ENCODE data around the gene ITPRID2.

The ITPRID2 gene

DNA sequence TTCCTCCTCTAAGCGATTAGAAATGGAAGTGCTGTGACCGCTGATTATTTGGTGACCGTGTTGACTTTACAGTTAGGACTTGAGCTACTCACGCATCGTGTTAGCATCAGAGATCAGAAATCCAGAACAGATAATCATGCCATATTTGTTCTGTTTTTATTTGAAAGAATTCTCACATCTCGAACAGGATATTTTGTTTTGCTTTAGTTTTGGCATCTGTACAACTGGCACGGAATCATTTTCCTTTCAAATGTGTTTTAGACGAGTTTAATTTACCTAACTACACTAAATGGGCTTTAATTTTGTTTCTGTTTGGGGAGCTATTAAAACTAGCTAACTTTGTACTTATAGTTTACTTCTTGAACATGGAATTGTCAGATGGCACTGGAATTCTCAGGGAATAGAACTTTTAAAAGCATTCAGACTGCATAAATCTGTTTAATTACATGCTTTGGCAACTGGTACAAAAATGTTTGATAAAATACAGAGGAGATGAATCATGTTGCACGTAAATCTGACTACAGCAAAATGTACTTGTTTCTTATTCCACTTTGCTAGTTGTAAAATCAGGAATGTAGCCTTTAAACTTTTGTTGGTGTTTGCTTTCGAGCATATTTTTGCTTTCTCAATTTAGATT is 1.4 kb downstream of the ITPRID2 start:
- H3K4me2 ChIP-seq (ENCODE audit: low read length), result peak overlapping the region; percentile 51
- H2BK12ac ChIP-seq (ENCODE audit: low read length), result no peak overlapping the region
- H3K4me1 ChIP-seq (ENCODE audit: control insufficient read depth in 1 of 2, insufficient read depth in 2 of 2, low read length in 2 of 2), result no peaks in the 10 kb centered on the region
- H3K9ac ChIP-seq (ENCODE audit: low read length), result peak overlapping the region; percentile 85
- H3K14ac ChIP-seq (ENCODE audit: low read length), result peak overlapping the region; percentile 74
- DNase-seq, result peak; percentile 36 to 44
- peak overlapping the region; percentile 43 for H3K4ac ChIP-seq (ENCODE audit: low read depth, low read length)
- peak overlapping the region; percentile 67 for H2BK120ac ChIP-seq (ENCODE audit: insufficient read depth, low read length, poor library complexity)
- H3K79me1 ChIP-seq (ENCODE audit: low read length), result peaks cover 12% of the 10 kb centered on the region
- no peak overlapping the region for H2AK5ac ChIP-seq (ENCODE audit: low read length)
- peak overlapping the region; percentile 98 for H4K8ac ChIP-seq (ENCODE audit: low read depth, low read length)
- H2BK5ac ChIP-seq (ENCODE audit: low read depth, low read length, poor library complexity), result peak overlapping the region; percentile 92
- H2AFZ ChIP-seq (ENCODE audit: insufficient read depth, low read length, poor library complexity), result no peak overlapping the region
- H4K91ac ChIP-seq (ENCODE audit: low read depth, low read length), result peak overlapping the region; percentile 88
- H3K9me3 ChIP-seq (ENCODE audit: insufficient read depth, low read depth, low read length), result no peaks in the 10 kb centered on the region
- no peak overlapping the region for H4K12ac ChIP-seq (ENCODE audit: low read depth, low read length)
- H3K36me3 ChIP-seq (ENCODE audit: control insufficient read depth in 1 of 2, insufficient read depth in 2 of 2, low read length in 2 of 2), result no peaks in the 10 kb centered on the region
- H3K18ac ChIP-seq (ENCODE audit: low read length), result peak overlapping the region; percentile 99
- no peak overlapping the region for H3K23ac ChIP-seq (ENCODE audit: low read length)
- WGBS (ENCODE audit: extremely low coverage, insufficient coverage, insufficient read length), result no CpG with 5 or more reads among the region's 10 CpGs
- H3K4me3 ChIP-seq (ENCODE audit: low read depth, low read length), result peak overlapping the region; percentile 87
- no peaks in the 10 kb centered on the region for H3K27me3 ChIP-seq (ENCODE audit: insufficient read depth, low read length)
- H3K79me2 ChIP-seq (ENCODE audit: control insufficient read depth, insufficient read depth, low read length, poor library complexity), result peaks cover 10% of the 10 kb centered on the region
- H3K27ac ChIP-seq (ENCODE audit: low read depth, low read length), result peak overlapping the region; percentile 98

- Histone ChIP-seq H4K12ac (ENCODE audit: low read depth, low read length) (no peak overlapping the region), H3K4me2 (ENCODE audit: low read length) (peak overlapping the region; percentile 80), H3K9ac (ENCODE audit: low read length) (peak overlapping the region; percentile 71), H3K18ac (ENCODE audit: low read length) (no peak overlapping the region), H3K79me1 (ENCODE audit: low read length) (peaks cover 12% of the 10 kb centered on the region), H3K23ac (ENCODE audit: low read length) (no peak overlapping the region), H4K91ac (ENCODE audit: low read depth, low read length) (no peak overlapping the region), H4K8ac (ENCODE audit: low read depth, low read length) (no peak overlapping the region), H2BK12ac (ENCODE audit: low read length) (no peak overlapping the region), H3K4me3 (ENCODE audit: low read depth, low read length) (no peak overlapping the region), H3K36me3 (ENCODE audit: control insufficient read depth in 1 of 2, insufficient read depth in 2 of 2, low read length in 2 of 2) (peaks cover under 1% of the 10 kb centered on the region in 2 experiments), H3K79me2 (ENCODE audit: control insufficient read depth, insufficient read depth, low read length, poor library complexity) (peaks cover 10% of the 10 kb centered on the region), H3K27me3 (ENCODE audit: insufficient read depth, low read length) (no peaks in the 10 kb centered on the region), H3K14ac (ENCODE audit: low read length) (no peak overlapping the region), H3K4me1 (ENCODE audit: control insufficient read depth in 1 of 2, insufficient read depth in 2 of 2, low read length in 2 of 2) (no peaks in the 10 kb centered on the region), H2BK120ac (ENCODE audit: insufficient read depth, low read length, poor library complexity) (no peak overlapping the region), H3K4ac (ENCODE audit: low read depth, low read length) (no peak overlapping the region), H3K9me3 (ENCODE audit: insufficient read depth, low read depth, low read length) (no peaks in the 10 kb centered on the region), H2AK5ac (ENCODE audit: low read length) (no peak overlapping the region), H2AFZ (ENCODE audit: insufficient read depth, low read length, poor library complexity) (no peak overlapping the region), H2BK5ac (ENCODE audit: low read depth, low read length, poor library complexity) (no peak overlapping the region), H3K27ac (ENCODE audit: low read depth, low read length) (no peak overlapping the region)
- no CpG with 5 or more reads among the region's 3 CpGs for WGBS (ENCODE audit: extremely low coverage, insufficient coverage, insufficient read length)
- no peak for DNase-seq
These were observed 2.9 kb downstream of the ITPRID2 start for GRCh38 chr2:181894381-181894780.

DNA sequence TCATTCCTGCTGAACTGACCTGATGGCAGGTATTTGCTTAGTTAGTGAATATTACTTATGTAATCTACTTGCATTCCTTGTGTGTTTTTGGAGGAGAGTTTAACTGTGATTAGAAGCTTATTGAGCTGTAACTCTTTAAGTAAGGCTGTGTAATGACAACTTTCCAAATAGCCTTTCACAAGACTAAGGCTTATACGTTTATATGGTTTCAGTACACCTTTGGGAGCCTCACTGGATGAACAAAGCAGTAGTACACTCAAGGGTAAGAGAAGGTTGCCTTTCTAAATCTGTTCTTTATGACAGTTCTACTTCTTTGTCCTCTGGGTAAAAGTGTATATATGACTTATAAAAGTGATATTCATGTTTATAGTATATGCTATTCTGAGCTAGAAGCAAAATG is 4.3 kb downstream of the ITPRID2 start:
- peaks cover 3 to 7% of the 10 kb centered on the region in 2 experiments for H3K36me3 ChIP-seq (ENCODE audit: control insufficient read depth in 1 of 2, insufficient read depth in 2 of 2, low read length in 2 of 2)
- H3K79me1 ChIP-seq (ENCODE audit: low read length), result peaks cover 12% of the 10 kb centered on the region
- H3K27ac ChIP-seq (ENCODE audit: low read depth, low read length), result no peak overlapping the region
- no peak overlapping the region for H3K14ac ChIP-seq (ENCODE audit: low read length)
- no peak overlapping the region for H4K12ac ChIP-seq (ENCODE audit: low read depth, low read length)
- H3K4ac ChIP-seq (ENCODE audit: low read depth, low read length), result no peak overlapping the region
- H3K9ac ChIP-seq (ENCODE audit: low read length), result no peak overlapping the region
- no peak overlapping the region for H3K4me3 ChIP-seq (ENCODE audit: low read depth, low read length)
- H2BK5ac ChIP-seq (ENCODE audit: low read depth, low read length, poor library complexity), result no peak overlapping the region
- DNase-seq, result no peak
- no peak overlapping the region for H2BK12ac ChIP-seq (ENCODE audit: low read length)
- H3K18ac ChIP-seq (ENCODE audit: low read length), result no peak overlapping the region
- H3K4me2 ChIP-seq (ENCODE audit: low read length), result peak overlapping the region; percentile 7
- H2AK5ac ChIP-seq (ENCODE audit: low read length), result no peak overlapping the region
- H3K79me2 ChIP-seq (ENCODE audit: control insufficient read depth, insufficient read depth, low read length, poor library complexity), result peaks cover 10% of the 10 kb centered on the region
- no peaks in the 10 kb centered on the region for H3K27me3 ChIP-seq (ENCODE audit: insufficient read depth, low read length)
- H2BK120ac ChIP-seq (ENCODE audit: insufficient read depth, low read length, poor library complexity), result no peak overlapping the region
- H3K23ac ChIP-seq (ENCODE audit: low read length), result no peak overlapping the region
- no peak overlapping the region for H2AFZ ChIP-seq (ENCODE audit: insufficient read depth, low read length, poor library complexity)
- no peaks in the 10 kb centered on the region for H3K4me1 ChIP-seq (ENCODE audit: control insufficient read depth in 1 of 2, insufficient read depth in 2 of 2, low read length in 2 of 2)
- no peak overlapping the region for H4K91ac ChIP-seq (ENCODE audit: low read depth, low read length)
- no peaks in the 10 kb centered on the region for H3K9me3 ChIP-seq (ENCODE audit: insufficient read depth, low read depth, low read length)
- H4K8ac ChIP-seq (ENCODE audit: low read depth, low read length), result no peak overlapping the region
- no CpG with 5 or more reads among the region's 1 CpG for WGBS (ENCODE audit: extremely low coverage, insufficient coverage, insufficient read length)

- Histone ChIP-seq H2AFZ (ENCODE audit: insufficient read depth, low read length, poor library complexity) (no peak overlapping the region), H3K4me3 (ENCODE audit: low read depth, low read length) (no peak overlapping the region), H3K18ac (ENCODE audit: low read length) (no peak overlapping the region), H3K36me3 (ENCODE audit: control insufficient read depth in 1 of 2, insufficient read depth in 2 of 2, low read length in 2 of 2) (peaks cover 3 to 7% of the 10 kb centered on the region in 2 experiments), H2BK120ac (ENCODE audit: insufficient read depth, low read length, poor library complexity) (no peak overlapping the region), H3K79me2 (ENCODE audit: control insufficient read depth, insufficient read depth, low read length, poor library complexity) (peaks cover 9% of the 10 kb centered on the region), H3K27me3 (ENCODE audit: insufficient read depth, low read length) (no peaks in the 10 kb centered on the region), H3K4me1 (ENCODE audit: control insufficient read depth in 1 of 2, insufficient read depth in 2 of 2, low read length in 2 of 2) (no peaks in the 10 kb centered on the region), H3K9ac (ENCODE audit: low read length) (no peak overlapping the region), H3K14ac (ENCODE audit: low read length) (no peak overlapping the region), H3K4ac (ENCODE audit: low read depth, low read length) (no peak overlapping the region), H4K12ac (ENCODE audit: low read depth, low read length) (no peak overlapping the region), H4K91ac (ENCODE audit: low read depth, low read length) (no peak overlapping the region), H2BK5ac (ENCODE audit: low read depth, low read length, poor library complexity) (no peak overlapping the region), H3K9me3 (ENCODE audit: insufficient read depth, low read depth, low read length) (no peaks in the 10 kb centered on the region), H4K8ac (ENCODE audit: low read depth, low read length) (no peak overlapping the region), H3K27ac (ENCODE audit: low read depth, low read length) (no peak overlapping the region), H2BK12ac (ENCODE audit: low read length) (no peak overlapping the region), H3K4me2 (ENCODE audit: low read length) (no peak overlapping the region), H2AK5ac (ENCODE audit: low read length) (no peak overlapping the region), H3K79me1 (ENCODE audit: low read length) (peaks cover 11% of the 10 kb centered on the region), H3K23ac (ENCODE audit: low read length) (no peak overlapping the region)
- DNase-seq, result no peak
- WGBS (ENCODE audit: extremely low coverage, insufficient coverage, insufficient read length), result no CpG with 5 or more reads among the region's 1 CpG
These were observed 4.8 kb downstream of the ITPRID2 start for GRCh38 chr2:181896286-181896685.
